Liver (tissue), 3 donors: Measurements from ENCODE around the gene KRTAP16-1.

Source experiments
- ATF3 ChIP-seq: IDR thresholded peaks from 2 replicates; pipeline ENCODE4 v1.6.1; 2016; ENCODE audit warnings: antibody characterized with exemption
- CTCF ChIP-seq: fragments of 150-350 bp; IDR thresholded peaks from 2 replicates; pipeline ENCODE4 v1.5.1; 2017; ENCODE audit warnings: improper control_type of control experiment, low read depth, low read length; ENCODE audit not compliant: missing input control
- FOXA1 ChIP-seq: IDR thresholded peaks from 2 replicates; pipeline ENCODE4 v1.6.1; 2016; ENCODE audit warnings: antibody characterized with exemption
- JUND ChIP-seq, 2 donors: IDR thresholded peaks; 2 replicates each; pipeline ENCODE4 v1.6.1; 2016; ENCODE audit warnings: antibody characterized with exemption in 2 of 2
- NR2F2 ChIP-seq: IDR thresholded peaks from 2 replicates; pipeline ENCODE4 v1.6.1; 2016; ENCODE audit warnings: antibody characterized with exemption
- RAD21 ChIP-seq, 2 donors: IDR thresholded peaks; 2 replicates each; pipeline ENCODE4 v1.6.1; 2016; ENCODE audit warnings: antibody characterized with exemption in 2 of 2, mild to moderate bottlenecking in 2 of 2
- REST ChIP-seq: IDR thresholded peaks from 2 replicates; pipeline ENCODE4 v1.6.1; 2016; ENCODE audit warnings: antibody characterized with exemption, mild to moderate bottlenecking
- TF ChIP-seq, protein P1 (sequence below): IDR thresholded peaks from 2 replicates; pipeline ENCODE4 v1.6.1; 2016; ENCODE audit warnings: antibody characterized with exemption
- donor health status: healthy.
- donor health status: healthy.

- no peak for TF ChIP-seq NR2F2
- TF ChIP-seq, protein P1, sequence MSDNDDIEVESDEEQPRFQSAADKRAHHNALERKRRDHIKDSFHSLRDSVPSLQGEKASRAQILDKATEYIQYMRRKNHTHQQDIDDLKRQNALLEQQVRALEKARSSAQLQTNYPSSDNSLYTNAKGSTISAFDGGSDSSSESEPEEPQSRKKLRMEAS, result no peak
- TF ChIP-seq FOXA1, result no peak
- no peak for TF ChIP-seq CTCF
- TF ChIP-seq RAD21 (IDR thresholded peaks at IDR 0.05), result no peak
- TF ChIP-seq REST, result no peak
- TF ChIP-seq JUND (IDR thresholded peaks at IDR 0.05), result no peak
- no peak for TF ChIP-seq ATF3
Observed at GRCh38 chr17:41340494-41340893, 31.4 kb upstream of the KRTAP16-1 start.
